22Rv1 (cell line): Measurements from ENCODE around the gene KCNQ1.

Source experiments
- H3K27ac ChIP-seq: fragments of 450-650 bp; 2 replicates; pipeline ENCODE4 v1.5.1; 2017
- CTCF ChIP-seq: fragments of 450-650 bp; IDR thresholded peaks from 2 replicates; pipeline ENCODE4 v1.5.1; 2017; ENCODE audit warnings: mild to moderate bottlenecking
- ZFX ChIP-seq: fragments of 450-650 bp; IDR thresholded peaks from 2 replicates; pipeline ENCODE4 v1.6.1; 2017; ENCODE audit warnings: antibody characterized with exemption, borderline replicate concordance

KCNQ1 gene

GRCh38 chr11:2535673-2536439, 91.0 kb downstream of the KCNQ1 start:
- TF ChIP-seq CTCF (no peak), ZFX (no peak)
- H3K27ac ChIP-seq: no peak overlapping the region

GRCh38 chr11:2536440-2536989, 91.7 kb downstream of the KCNQ1 start:
- TF ChIP-seq ZFX (no peak), CTCF (no peak)
- no peak overlapping the region for H3K27ac ChIP-seq

- TF ChIP-seq ZFX (no peak), CTCF (no peak)
- H3K27ac ChIP-seq: no peak overlapping the region
These were observed 92.3 kb downstream of the KCNQ1 start for GRCh38 chr11:2537010-2537705.

GRCh38 chr11:2537896-2538724, 93.3 kb downstream of the KCNQ1 start:
- no peak overlapping the region for H3K27ac ChIP-seq
- TF ChIP-seq CTCF (no peak), ZFX (no peak)

- no peak for TF ChIP-seq ZFX
- H3K27ac ChIP-seq: no peak overlapping the region
These were observed 94.1 kb downstream of the KCNQ1 start for GRCh38 chr11:2538951-2539350.

- no peak overlapping the region for H3K27ac ChIP-seq
- TF ChIP-seq CTCF (no peak), ZFX (no peak)
These were observed 94.8 kb downstream of the KCNQ1 start for GRCh38 chr11:2539371-2540222.
